BLaER1 treated with 17β-estradiol and CSF1 and Interleukin-3, amounts not matched to agents 10 nM and 100 nM (cell line): Measurements from ENCODE around the gene ANKRD34A.

Experiments
- H3K27ac ChIP-seq, 11 experiments: shearing (Covaris generic); formaldehyde crosslinking; 2 replicates each; pipeline ENCODE4 v1.8.1; 2022
- H3K27me3 ChIP-seq, 11 experiments: shearing (Covaris generic); formaldehyde crosslinking; 2 replicates each; pipeline ENCODE4 v1.8.1; 2022
- H3K36me3 ChIP-seq, 11 experiments: shearing (Covaris generic); formaldehyde crosslinking; 2 replicates each; pipeline ENCODE4 v1.8.1; 2022
- H3K4me1 ChIP-seq, 10 experiments: shearing (Covaris generic); formaldehyde crosslinking; 2 replicates each; pipeline ENCODE4 v1.8.1; 2022
- H3K4me2 ChIP-seq, 11 experiments: shearing (Covaris generic); formaldehyde crosslinking; 2 replicates each; pipeline ENCODE4 v1.8.1; 2022
- H3K4me3 ChIP-seq, 10 experiments: shearing (Covaris generic); formaldehyde crosslinking; 2 replicates each; pipeline ENCODE4 v1.8.1; 2022
- H3K9ac ChIP-seq, 11 experiments: shearing (Covaris generic); formaldehyde crosslinking; 2 replicates each; pipeline ENCODE4 v1.8.1; 2022
- H3K9me3 ChIP-seq, 11 experiments: shearing (Covaris generic); formaldehyde crosslinking; replicated peaks in 1 of 11; 2 replicates each; pipeline ENCODE4 v1.8.1; 2022
- H4K20me1 ChIP-seq, 11 experiments: shearing (Covaris generic); formaldehyde crosslinking; 2 replicates each; pipeline ENCODE4 v1.8.1; 2022
- Cebpa-rat ChIP-seq, 11 experiments: shearing (Covaris generic); IDR thresholded peaks; 2 replicates each; pipeline ENCODE4 v1.8.1; 2022

ANKRD34A gene

DNA sequence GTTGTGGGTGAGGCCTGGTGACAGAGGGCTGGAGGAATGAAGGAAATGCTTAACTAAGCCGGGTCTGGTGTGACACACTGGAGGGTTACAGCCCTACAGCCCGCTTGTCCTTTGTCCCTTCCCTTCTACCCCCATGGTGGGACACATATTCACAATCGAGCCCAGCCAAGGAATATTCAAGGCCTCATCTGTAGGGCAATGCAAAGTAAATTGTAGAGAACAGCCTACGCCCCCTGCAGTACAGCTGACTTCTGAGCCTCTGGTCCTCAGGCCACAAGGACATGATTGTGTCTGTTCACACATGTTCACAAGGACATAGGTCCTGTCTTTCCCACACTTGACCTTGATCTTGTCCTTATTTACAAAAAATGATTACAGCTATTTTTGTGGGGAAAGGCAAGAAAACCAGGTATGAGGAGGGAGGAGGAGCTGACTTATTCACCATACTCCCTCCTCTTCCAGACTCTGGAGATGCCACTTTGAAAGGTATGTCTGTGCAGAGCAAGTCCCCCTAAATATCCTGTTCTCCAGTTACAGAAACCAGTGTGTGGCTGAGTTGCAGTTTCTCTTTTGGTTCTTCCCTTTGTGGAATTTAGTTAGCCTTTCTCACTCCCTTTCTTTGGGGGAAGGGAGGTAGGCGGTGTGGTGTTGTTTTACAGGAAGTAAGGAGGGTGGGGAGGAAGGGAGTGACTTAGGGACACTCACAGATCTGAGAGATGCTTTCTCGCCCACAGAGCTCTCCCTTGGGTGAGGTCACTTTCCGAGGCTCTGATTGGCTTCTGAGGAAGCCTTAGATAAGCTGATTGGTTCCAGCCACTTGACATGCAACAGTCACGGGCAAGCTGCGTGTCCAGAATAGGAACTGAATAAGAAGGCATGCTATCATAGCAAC is 14.7 kb upstream of the ANKRD34A start:
- peak overlapping the region; percentile 69 to 80 (median 78) for H3K9ac ChIP-seq
- H3K36me3 ChIP-seq, result no peaks in the 10 kb centered on the region; a peak in 1 of 22 replicates
- no peaks in the 10 kb centered on the region for H4K20me1 ChIP-seq
- no peaks in the 10 kb centered on the region for H3K27me3 ChIP-seq
- H3K9me3 ChIP-seq, result no peaks in the 10 kb centered on the region
- peak overlapping the region; percentile 78 to 96 (median 87) for H3K4me2 ChIP-seq
- peak overlapping the region in 9 of 10 experiments; percentile 26 to 56 (median 40); a peak in 18 of 20 replicates for H3K4me3 ChIP-seq
- TF ChIP-seq Cebpa-rat (IDR thresholded peaks at IDR 0.05), result no peak
- H3K4me1 ChIP-seq, result peaks cover 46 to 70% (median 63%) of the 10 kb centered on the region in 10 experiments
- H3K27ac ChIP-seq, result peak overlapping the region; percentile 84 to 95 (median 91)

DNA sequence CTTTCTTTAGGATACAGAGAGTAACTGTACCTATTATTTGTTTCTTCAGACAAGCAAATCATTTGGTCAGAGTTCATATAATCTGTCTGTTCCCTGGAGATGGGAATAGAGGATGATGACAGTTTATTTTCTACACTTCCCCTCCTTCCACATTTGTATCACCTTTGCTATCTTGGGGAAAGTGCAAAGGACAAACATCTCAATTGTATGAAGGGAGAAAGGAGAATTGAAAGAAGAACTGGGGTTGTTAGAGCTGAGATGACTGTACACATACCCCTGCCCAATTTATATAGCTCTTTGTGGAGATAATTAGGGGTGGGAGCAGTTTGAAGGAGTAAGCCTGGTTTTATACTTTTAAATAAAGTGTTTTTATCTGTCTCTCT is 14.1 kb upstream of the ANKRD34A start:
- peak overlapping the region; percentile 71 to 96 (median 87) for H3K4me2 ChIP-seq
- no peak for TF ChIP-seq Cebpa-rat (IDR thresholded peaks at IDR 0.05)
- H3K9ac ChIP-seq, result peak overlapping the region; percentile 64 to 80 (median 78)
- no peaks in the 10 kb centered on the region; a peak in 1 of 22 replicates for H3K36me3 ChIP-seq
- H3K27ac ChIP-seq, result peak overlapping the region; percentile 63 to 95 (median 91)
- H4K20me1 ChIP-seq, result no peaks in the 10 kb centered on the region
- H3K9me3 ChIP-seq, result no peaks in the 10 kb centered on the region
- H3K4me3 ChIP-seq, result peak overlapping the region in 7 of 10 experiments; percentile 26 to 56 (median 36); a peak in 13 of 20 replicates
- peaks cover 46 to 64% (median 60%) of the 10 kb centered on the region in 10 experiments for H3K4me1 ChIP-seq
- H3K27me3 ChIP-seq, result no peaks in the 10 kb centered on the region

DNA sequence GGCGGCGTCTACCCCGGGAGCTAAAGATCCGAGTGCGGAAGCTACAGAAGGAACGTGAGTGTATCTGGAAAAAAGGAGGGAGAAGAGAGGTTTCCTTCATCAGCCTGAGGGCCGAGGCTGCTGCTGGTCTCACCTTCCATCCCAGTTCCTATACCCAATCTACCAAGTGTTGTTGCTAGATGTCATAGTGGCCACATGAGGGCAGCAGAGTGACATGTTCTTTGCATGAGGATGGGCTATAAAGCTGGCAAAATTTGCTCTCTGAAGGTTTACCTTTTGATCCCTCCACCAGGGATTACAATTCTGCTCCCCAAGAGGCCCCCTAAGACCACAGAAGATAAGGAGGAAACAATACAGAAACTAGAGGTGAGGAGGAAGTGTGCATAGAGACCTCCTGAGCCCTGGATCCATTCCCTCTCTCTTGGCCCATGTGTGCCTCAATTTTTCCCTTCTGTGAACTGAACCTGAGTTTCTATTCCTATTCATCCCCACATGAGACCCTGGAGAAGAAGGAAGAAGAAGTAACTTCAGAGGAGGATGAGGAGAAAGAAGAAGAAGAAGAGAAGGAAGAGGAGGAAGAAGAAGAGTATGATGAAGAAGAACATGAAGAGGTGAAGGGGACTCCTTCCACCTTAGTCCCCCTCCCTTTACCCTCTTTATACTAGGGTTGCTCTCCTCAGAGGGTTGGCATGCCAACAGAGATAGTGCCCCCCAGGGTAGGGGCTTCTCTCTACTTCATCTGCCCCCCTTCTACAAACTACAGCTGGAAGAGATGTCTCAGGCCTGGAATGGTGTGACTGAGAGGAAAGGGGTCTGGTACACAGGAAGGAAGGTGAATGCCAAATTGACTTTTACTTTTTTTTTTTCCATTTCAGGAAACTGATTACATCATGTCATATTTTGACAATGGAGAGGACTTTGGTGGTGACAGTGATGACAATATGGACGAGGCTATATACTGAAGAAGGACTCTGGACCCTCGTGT is 13.4 kb upstream of the ANKRD34A start:
- Histone ChIP-seq H3K9me3 (no peaks in the 10 kb centered on the region), H4K20me1 (no peaks in the 10 kb centered on the region), H3K36me3 (no peaks in the 10 kb centered on the region; a peak in 1 of 22 replicates), H3K27me3 (no peaks in the 10 kb centered on the region), H3K27ac (peak overlapping the region; percentile 63 to 95 (median 91)), H3K4me1 (peaks cover 42 to 57% (median 55%) of the 10 kb centered on the region in 10 experiments), H3K4me2 (peak overlapping the region; percentile 71 to 96 (median 87)), H3K9ac (peak overlapping the region; percentile 64 to 80 (median 78)), H3K4me3 (peak overlapping the region in 4 of 10 experiments; percentile 36 to 56 (median 46); a peak in 7 of 20 replicates)
- TF ChIP-seq Cebpa-rat (IDR thresholded peaks at IDR 0.05), result no peak

DNA sequence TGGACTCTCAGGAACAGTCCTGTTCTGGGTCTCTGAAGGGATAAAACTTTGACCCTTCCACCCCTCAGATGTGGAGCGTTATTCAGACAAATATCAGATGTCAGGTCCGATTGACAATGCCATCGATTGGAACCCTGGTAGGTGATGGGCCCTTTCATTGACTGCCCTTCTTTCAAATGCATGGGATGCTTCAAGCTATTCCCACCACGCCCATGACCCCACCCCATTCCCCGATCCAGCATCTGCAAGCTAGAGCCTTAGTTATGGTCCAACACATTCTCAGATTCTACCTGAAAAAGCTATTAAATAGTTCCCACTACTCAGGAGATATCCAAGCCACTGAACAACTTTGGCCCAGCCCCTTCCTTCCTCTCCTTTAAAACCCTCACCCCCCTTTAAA is 12.6 kb upstream of the ANKRD34A start:
- no peak for TF ChIP-seq Cebpa-rat (IDR thresholded peaks at IDR 0.05)
- H3K4me1 ChIP-seq, result peaks cover 42 to 52% (median 49%) of the 10 kb centered on the region in 10 experiments
- no peak overlapping the region for H3K4me3 ChIP-seq
- H3K27ac ChIP-seq, result peak overlapping the region in 6 of 11 experiments; percentile 35 to 95 (median 90); a peak in 8 of 22 replicates
- no peaks in the 10 kb centered on the region for H3K9me3 ChIP-seq
- no peaks in the 10 kb centered on the region for H4K20me1 ChIP-seq
- peak overlapping the region in 9 of 11 experiments; percentile 8 to 80 (median 74); a peak in 13 of 22 replicates for H3K9ac ChIP-seq
- H3K4me2 ChIP-seq, result peak overlapping the region; percentile 71 to 96 (median 86)
- H3K27me3 ChIP-seq, result no peaks in the 10 kb centered on the region
- no peaks in the 10 kb centered on the region; a peak in 1 of 22 replicates for H3K36me3 ChIP-seq

DNA sequence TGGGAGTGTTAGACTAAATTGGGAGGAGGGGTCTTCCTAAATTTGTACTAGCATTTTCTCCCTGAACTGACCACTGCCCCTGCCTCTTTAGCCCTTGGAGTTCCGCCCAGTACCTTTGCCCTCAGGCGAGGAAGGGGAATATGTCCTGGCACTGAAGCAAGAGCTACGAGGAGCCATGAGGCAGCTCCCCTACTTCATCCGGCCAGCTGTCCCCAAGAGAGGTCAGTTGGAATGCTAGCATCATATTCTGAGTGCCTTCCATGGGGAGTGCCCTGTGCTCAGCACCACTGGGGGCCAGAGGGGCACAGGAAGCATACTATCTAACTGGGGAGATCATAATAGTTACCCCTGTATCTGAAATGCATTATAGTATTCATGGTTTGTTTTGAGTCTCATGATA is 10.8 kb upstream of the ANKRD34A start:
- H3K36me3 ChIP-seq, result no peaks in the 10 kb centered on the region; a peak in 1 of 22 replicates
- no peak for TF ChIP-seq Cebpa-rat (IDR thresholded peaks at IDR 0.05)
- no peaks in the 10 kb centered on the region for H3K27me3 ChIP-seq
- H3K9me3 ChIP-seq, result no peaks in the 10 kb centered on the region
- no peak overlapping the region for H3K27ac ChIP-seq
- 0 out of 22 replicates have a peak overlapping the region, but pooled peaks of 1 of the 11 experiments have one; percentile 27 for H3K9ac ChIP-seq
- no peak overlapping the region for H3K4me3 ChIP-seq
- H4K20me1 ChIP-seq, result no peaks in the 10 kb centered on the region
- H3K4me2 ChIP-seq, result no peak overlapping the region
- peaks cover 29 to 34% (median 32%) of the 10 kb centered on the region in 10 experiments for H3K4me1 ChIP-seq

DNA sequence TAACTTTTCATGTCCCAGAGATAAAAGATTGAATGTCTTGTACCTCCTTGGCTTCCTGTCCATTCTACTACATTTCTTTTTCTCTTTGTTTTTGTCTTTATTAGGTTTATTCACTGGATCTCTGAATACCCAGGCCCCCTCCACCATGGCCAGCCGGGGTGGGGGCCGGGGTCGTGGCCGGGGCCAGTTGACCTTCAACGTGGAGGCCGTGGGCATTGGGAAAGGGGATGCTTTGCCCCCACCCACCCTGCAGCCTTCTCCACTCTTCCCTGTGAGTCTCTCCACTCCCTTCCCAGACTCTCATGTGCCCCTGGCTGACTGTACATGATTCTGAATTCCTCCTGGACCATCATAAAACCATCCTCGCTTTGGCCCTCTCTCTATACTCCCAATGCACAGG is 10.3 kb upstream of the ANKRD34A start:
- H4K20me1 ChIP-seq, result no peaks in the 10 kb centered on the region
- H3K27ac ChIP-seq, result no peak overlapping the region
- no peak for TF ChIP-seq Cebpa-rat (IDR thresholded peaks at IDR 0.05)
- H3K4me1 ChIP-seq, result peaks cover 24 to 29% (median 27%) of the 10 kb centered on the region in 10 experiments
- H3K4me2 ChIP-seq, result no peak overlapping the region
- no peak overlapping the region for H3K4me3 ChIP-seq
- H3K9me3 ChIP-seq, result no peaks in the 10 kb centered on the region
- H3K36me3 ChIP-seq, result no peaks in the 10 kb centered on the region; a peak in 1 of 22 replicates
- H3K9ac ChIP-seq, result no peak overlapping the region; a peak in 1 of 22 replicates
- H3K27me3 ChIP-seq, result no peaks in the 10 kb centered on the region

DNA sequence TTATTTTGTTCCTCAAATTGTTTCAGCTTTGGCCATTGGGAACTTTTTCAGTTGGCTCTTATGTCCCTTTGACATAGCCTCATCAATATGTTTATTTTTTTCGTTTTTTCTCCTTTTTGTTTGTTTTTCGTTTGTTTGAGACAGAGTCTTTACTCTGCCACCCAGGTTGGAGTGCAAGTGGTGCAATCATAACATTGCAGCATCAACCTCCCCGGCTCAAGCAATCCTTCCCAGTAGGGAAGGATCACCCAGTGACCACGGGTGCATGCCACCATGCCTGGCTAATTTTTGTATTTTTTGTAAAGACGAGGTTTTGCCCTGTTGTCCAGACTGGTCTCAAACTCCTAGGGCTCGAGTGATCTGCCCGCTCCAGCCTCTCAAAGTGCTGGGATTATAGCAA is 8.2 kb upstream of the ANKRD34A start:
- no peak overlapping the region for H3K4me2 ChIP-seq

DNA sequence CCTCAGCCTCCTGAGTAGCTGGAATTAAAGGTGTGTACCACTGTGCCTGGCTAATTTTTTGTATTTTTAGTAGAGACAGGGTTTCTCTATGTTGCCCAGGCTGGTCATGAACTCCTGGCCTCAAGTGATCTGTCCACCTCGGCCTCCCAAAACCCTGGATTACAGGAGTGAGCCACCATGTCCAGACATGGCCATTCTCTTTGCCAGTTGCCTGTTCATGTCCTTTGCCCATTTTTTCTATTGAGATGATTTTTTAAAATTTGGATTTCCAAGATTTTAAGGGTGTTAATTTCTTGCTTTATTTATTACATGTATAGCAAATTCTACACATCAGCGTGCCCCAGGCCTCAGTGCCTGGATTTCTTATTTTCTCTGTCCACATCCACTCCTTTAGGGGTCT is 2.9 kb upstream of the ANKRD34A start:
- H3K4me1 ChIP-seq, result peaks cover 18 to 33% (median 28%) of the 10 kb centered on the region in 10 experiments
- peaks cover 9 to 19% (median 12%) of the 10 kb centered on the region in 11 experiments for H3K9me3 ChIP-seq
- no peak overlapping the region for H3K9ac ChIP-seq
- no peak for TF ChIP-seq Cebpa-rat (IDR thresholded peaks at IDR 0.05)
- no peak overlapping the region for H3K4me3 ChIP-seq
- peaks cover 0 to 17% (median 14%) of the 10 kb centered on the region in 11 experiments; a peak in 19 of 22 replicates for H3K27me3 ChIP-seq
- H3K4me2 ChIP-seq, result no peak overlapping the region
- H3K27ac ChIP-seq, result no peak overlapping the region
- no peaks in the 10 kb centered on the region for H4K20me1 ChIP-seq
- peaks cover 0 to 13% (median 6%) of the 10 kb centered on the region in 11 experiments; a peak in 10 of 22 replicates for H3K36me3 ChIP-seq

More for the DNA sequence above, 8.2 kb upstream of the ANKRD34A start:
- Histone ChIP-seq H3K36me3 (peaks cover 0 to 5% (median under 1%) of the 10 kb centered on the region in 11 experiments; a peak in 9 of 22 replicates), H3K4me1 (peaks cover 7 to 8% (median 8%) of the 10 kb centered on the region in 10 experiments), H3K9me3 (peaks cover 2 to 8% (median 3%) of the 10 kb centered on the region in 11 experiments), H3K27me3 (no peaks in the 10 kb centered on the region), H4K20me1 (no peaks in the 10 kb centered on the region), H3K27ac (no peak overlapping the region), H3K4me3 (no peak overlapping the region), H3K9ac (no peak overlapping the region)
- TF ChIP-seq Cebpa-rat (IDR thresholded peaks at IDR 0.05), result no peak
